Activated T-helper 17 cell treated with anti-CD3 and anti-CD28 coated beads, Interleukin-2, amount 50 U/mL, for 72 hours (primary cell): Measurements from ENCODE around the gene SRSF9. TPM values are rescaled to one million over a fixed set of nuclear protein-coding genes. Genes with fewer than 3 reads are reported as not detected.
"Not testable (repeated sequence)": the region's sequence is repeated elsewhere in the genome, so short reads cannot be mapped to it uniquely, and the experiment has no call there.

Experiments
- ATAC-seq: fragments of 150-1000 bp; cut with Tn5 transposase; replicated peaks from 2 replicates; pipeline ENCODE4 v1.10.0; 2021; ENCODE audit warnings: mild to moderate bottlenecking, moderate library complexity
- H3K27ac Mint-ChIP-seq: one replicate; pipeline ENCODE4 v1.8.0; 2022; ENCODE audit warnings: mixed read lengths
- H3K27me3 Mint-ChIP-seq: one replicate; pipeline ENCODE4 v1.8.0; 2022; ENCODE audit warnings: mixed read lengths
- H3K36me3 Mint-ChIP-seq: one replicate; pipeline ENCODE4 v1.8.0; 2022; ENCODE audit warnings: low read depth, mild to moderate bottlenecking, mixed read lengths
- H3K4me1 Mint-ChIP-seq: one replicate; pipeline ENCODE4 v1.8.0; 2022; ENCODE audit warnings: mixed read lengths
- H3K4me3 Mint-ChIP-seq: one replicate; pipeline ENCODE4 v1.8.0; 2022; ENCODE audit warnings: mild to moderate bottlenecking, mixed read lengths
- H3K9me3 Mint-ChIP-seq: one replicate; pipeline ENCODE4 v1.8.0; 2022; ENCODE audit warnings: mixed read lengths
- total RNA-seq, 2 donors: library from RNA; stranded (reverse); gene quantifications; one replicate each; pipeline ENCODE4 v1.2.3, GENCODE V29; 2022

Gene SRSF9
- total RNA-seq, 2 donors from 2014 or later: 138 to 246 TPM

- not testable (repeated sequence) for H3K27me3 Mint-ChIP-seq, ATAC-seq, H3K4me1 Mint-ChIP-seq, H3K9me3 Mint-ChIP-seq
- H3K4me3 Mint-ChIP-seq: peak overlapping the region; percentile 99
- peaks cover 86% of the 10 kb centered on the region for H3K36me3 Mint-ChIP-seq
- H3K27ac Mint-ChIP-seq: peak overlapping the region; percentile 99
Observed at GRCh38 chr12:120446844-120447178, 22.7 kb downstream of the SRSF9 start.

- Mint-ChIP-seq H3K9me3 (no peaks in the 10 kb centered on the region), H3K36me3 (peaks cover 90% of the 10 kb centered on the region), H3K27me3 (no peaks in the 10 kb centered on the region), H3K4me3 (peak within 1 kb of the TSS; percentile 99), H3K27ac (peak within 1 kb of the TSS; percentile 99), H3K4me1 (peaks cover 7% of the 10 kb centered on the region)
- ATAC-seq: peak; percentile 99
Observed at GRCh38 chr12:120445911-120446843, 23.4 kb downstream of the SRSF9 start, which contains the start of the genes GATC and TRIAP1. TSS of gene GATC (plus strand) at chr12:120446444. CDS start at chr12:120446481, 37 bp downstream. TSS of gene TRIAP1 (minus strand) at chr12:120446384. CDS start at chr12:120446372, 12 bp downstream.

GRCh38 chr12:120444676-120445075 lies 24.9 kb downstream of the SRSF9 start:
- Mint-ChIP-seq H3K27ac (no peak overlapping the region), H3K4me3 (peak overlapping the region; percentile 99), H3K4me1 (peaks cover 7% of the 10 kb centered on the region), H3K36me3 (peaks cover 93% of the 10 kb centered on the region), H3K27me3 (no peaks in the 10 kb centered on the region), H3K9me3 (no peaks in the 10 kb centered on the region)
- ATAC-seq: no peak

GRCh38 chr12:120439646-120440247 lies 29.8 kb downstream of the SRSF9 start:
- H3K27me3 Mint-ChIP-seq: no peaks in the 10 kb centered on the region
- H3K4me1 Mint-ChIP-seq: no peaks in the 10 kb centered on the region
- peak; percentile 30 for ATAC-seq
- H3K36me3 Mint-ChIP-seq: peaks cover 67% of the 10 kb centered on the region
- peak overlapping the region; percentile 99 for H3K4me3 Mint-ChIP-seq
- no peaks in the 10 kb centered on the region for H3K9me3 Mint-ChIP-seq
- peak overlapping the region; percentile 28 for H3K27ac Mint-ChIP-seq

GRCh38 chr12:120438495-120439198 lies 30.9 kb downstream of the SRSF9 start:
- Mint-ChIP-seq H3K4me3 (peak overlapping the region; percentile 99), H3K4me1 (no peaks in the 10 kb centered on the region), H3K27me3 (no peaks in the 10 kb centered on the region), H3K9me3 (no peaks in the 10 kb centered on the region), H3K27ac (peak overlapping the region; percentile 92), H3K36me3 (peaks cover 56% of the 10 kb centered on the region)
- ATAC-seq: peak; percentile 0

GRCh38 chr12:120437735-120438494 lies 31.6 kb downstream of the SRSF9 start, which contains the start of gene COX6A1:
TSS of gene COX6A1 (plus strand) at chr12:120438113. CDS start at chr12:120438127, 14 bp downstream.
- Mint-ChIP-seq H3K27me3 (no peaks in the 10 kb centered on the region), H3K9me3 (no peaks in the 10 kb centered on the region), H3K4me3 (peak within 1 kb of the TSS; percentile 99), H3K36me3 (peaks cover 49% of the 10 kb centered on the region), H3K27ac (peak within 1 kb of the TSS; percentile 92), H3K4me1 (no peaks in the 10 kb centered on the region)
- ATAC-seq: peak; percentile 99

- Mint-ChIP-seq H3K36me3 (peaks cover 3% of the 10 kb centered on the region), H3K27me3 (no peaks in the 10 kb centered on the region), H3K9me3 (no peaks in the 10 kb centered on the region), H3K4me1 (peaks cover 5% of the 10 kb centered on the region), H3K27ac (no peak overlapping the region), H3K4me3 (no peak overlapping the region)
- ATAC-seq: no peak
Observed at GRCh38 chr12:120432772-120433525, 36.6 kb downstream of the SRSF9 start.

GRCh38 chr12:120429368-120429767 lies 40.2 kb downstream of the SRSF9 start:
- Mint-ChIP-seq H3K9me3 (no peaks in the 10 kb centered on the region), H3K27ac (no peak overlapping the region), H3K36me3 (no peaks in the 10 kb centered on the region), H3K4me3 (no peak overlapping the region), H3K27me3 (no peaks in the 10 kb centered on the region), H3K4me1 (peaks cover 5% of the 10 kb centered on the region)
- no peak for ATAC-seq

GRCh38 chr12:120428597-120429229 lies 40.8 kb downstream of the SRSF9 start:
- no peaks in the 10 kb centered on the region for H3K9me3 Mint-ChIP-seq
- no peaks in the 10 kb centered on the region for H3K27me3 Mint-ChIP-seq
- ATAC-seq: no peak
- H3K4me1 Mint-ChIP-seq: peaks cover 5% of the 10 kb centered on the region
- H3K27ac Mint-ChIP-seq: no peak overlapping the region
- no peak overlapping the region for H3K4me3 Mint-ChIP-seq
- no peaks in the 10 kb centered on the region for H3K36me3 Mint-ChIP-seq

GRCh38 chr12:120425797-120426196 lies 43.8 kb downstream of the SRSF9 start:
- H3K36me3 Mint-ChIP-seq: no peaks in the 10 kb centered on the region
- no peaks in the 10 kb centered on the region for H3K27me3 Mint-ChIP-seq
- no peaks in the 10 kb centered on the region for H3K9me3 Mint-ChIP-seq
- no peak overlapping the region for H3K27ac Mint-ChIP-seq
- H3K4me3 Mint-ChIP-seq: no peak overlapping the region
- no peak for ATAC-seq
- peaks cover 5% of the 10 kb centered on the region for H3K4me1 Mint-ChIP-seq

GRCh38 chr12:120422892-120423456 lies 46.6 kb downstream of the SRSF9 start:
- H3K27ac Mint-ChIP-seq: no peak overlapping the region
- no peaks in the 10 kb centered on the region for H3K4me1 Mint-ChIP-seq
- no peak overlapping the region for H3K4me3 Mint-ChIP-seq
- H3K27me3 Mint-ChIP-seq: no peaks in the 10 kb centered on the region
- no peak for ATAC-seq
- H3K36me3 Mint-ChIP-seq: no peaks in the 10 kb centered on the region
- no peaks in the 10 kb centered on the region for H3K9me3 Mint-ChIP-seq

- Mint-ChIP-seq H3K4me1 (no peaks in the 10 kb centered on the region), H3K27me3 (peaks cover 3% of the 10 kb centered on the region), H3K4me3 (no peak overlapping the region), H3K9me3 (no peaks in the 10 kb centered on the region), H3K27ac (no peak overlapping the region), H3K36me3 (no peaks in the 10 kb centered on the region)
- ATAC-seq: no peak
Observed at GRCh38 chr12:120421701-120422100, 47.8 kb downstream of the SRSF9 start.
